Spleen (tissue), 11 donors: ENCODE data around the gene NR2C2AP. TPM values are rescaled to one million over a fixed set of nuclear protein-coding genes. Genes with fewer than 3 reads are reported as not detected.

Experiments used
- DNase-seq: peaks from one replicate; pipeline ENCODE4 v3.0.0-alpha.2; 2020
- H3K27ac ChIP-seq, 8 donors: fragments of 200-600 bp; sonication (generic) in 7 of 8; 1 replicate in 4 of 8; 2 replicates in 4 of 8; pipeline versions ENCODE4 v1.5.0 to v1.8.0; 2016 to 2021; ENCODE audit warnings: inconsistent platforms in 4 of 8, mild to moderate bottlenecking in 4 of 8, moderate library complexity in 1 of 8
- H3K27me3 ChIP-seq, 7 donors: fragments of 200-600 bp; sonication (generic) in 6 of 7; replicated peaks in 1 of 7; 1 replicate in 4 of 7; 2 replicates in 3 of 7; pipeline versions ENCODE4 v1.5.0 to v1.8.0; 2016 to 2021; ENCODE audit warnings: inconsistent platforms in 3 of 7, mild to moderate bottlenecking in 1 of 7
- H3K36me3 ChIP-seq, 6 donors: fragments of 200-600 bp; sonication (generic) in 5 of 6; 1 replicate in 4 of 6; 2 replicates in 2 of 6; pipeline versions ENCODE4 v1.5.0 to v1.8.0; 2016 to 2021; ENCODE audit warnings: inconsistent platforms in 2 of 6
- H3K4me1 ChIP-seq, 6 donors: fragments of 200-600 bp; sonication (generic) in 5 of 6; 1 replicate in 3 of 6; 2 replicates in 3 of 6; pipeline versions ENCODE4 v1.5.0 to v1.8.0; 2016 to 2021; ENCODE audit warnings: inconsistent platforms in 3 of 6
- H3K4me3 ChIP-seq, 8 donors: fragments of 200-600 bp; sonication (generic) in 7 of 8; 1 replicate in 4 of 8; 2 replicates in 4 of 8; pipeline versions ENCODE4 v1.5.0 to v1.8.0; 2016 to 2021; ENCODE audit warnings: inconsistent platforms in 4 of 8, mild to moderate bottlenecking in 4 of 8, moderate library complexity in 2 of 8
- H3K9me3 ChIP-seq, 8 donors: fragments of 200-600 bp; sonication (generic) in 7 of 8; 1 replicate in 4 of 8; 2 replicates in 4 of 8; pipeline versions ENCODE4 v1.5.0 to v1.8.0; 2016 to 2021; ENCODE audit warnings: inconsistent platforms in 4 of 8
- POLR2A ChIP-seq, 3 donors: fragments of 450-650 bp; IDR thresholded peaks; one replicate each; pipeline ENCODE4 v1.5.1; 2017; ENCODE audit warnings: antibody characterized with exemption in 3 of 3, mild to moderate bottlenecking in 1 of 3
- POLR2AphosphoS5 ChIP-seq, 3 donors: sonication (generic); formaldehyde crosslinking; IDR thresholded peaks; one replicate each; pipeline ENCODE4 v1.5.1; 2017; ENCODE audit warnings: antibody characterized with exemption in 3 of 3
- WGBS, 5 donors: extraction: QIAGEN DNeasy Blood & Tissue Kit in 3 of 5; methylation state at CpG; one replicate each; pipeline versions ENCODE4 v1.1.5 to v1.1.7; 2013 to 2018; 5-methylcytosine and 5-hydroxymethylcytosine counted together
- intact Hi-C: fragments of 100-400 bp; cut with DNase I; formaldehyde crosslinking; loops from one replicate; pipeline ENCODE4 v1.15.0; 2023; ENCODE audit warnings: low total_unique reads
- polyA plus RNA-seq, 3 donors: library from polyadenylated mRNA; stranded (reverse); fragments of 200-250 nt; gene quantifications; one replicate each; pipeline ENCODE4 v1.2.1, GENCODE V29; 2013
- total RNA-seq, 7 donors: library from RNA; depleted of rRNA in 3 of 7; stranded (reverse); fragments of >200 nt in 3 of 7; fragmentation: NEBNext Ultra II Directional in 4 of 7; extraction: Animal tissue kit (Norgen Biotek cat#: 25700) in 4 of 7; gene quantifications; one replicate each; pipeline versions ENCODE4 v1.1.0 to v1.2.1, GENCODE V29; 2016 to 2021
- TF ChIP-seq, protein P1 (sequence below), 11 experiments: fragments of 200-600 bp in 7 of 11; fragments of 450-650 bp in 4 of 11; sonication (generic) in 4 of 11; IDR thresholded peaks in 8 of 11; conservative IDR thresholded peaks in 3 of 11; 1 replicate in 7 of 11; 2 replicates in 4 of 11; pipeline versions ENCODE4 v1.4.0 to v1.8.0; 2016 to 2021; ENCODE audit warnings: antibody characterized with exemption in 11 of 11, inconsistent platforms in 4 of 11, mild to moderate bottlenecking in 1 of 11
- donor health status: healthy with polysubstance abuse.
- donor health status: DM: no; HTN: no; CAD: no; lungs with moderate emphysema.
- donor health status: DM: no; HTN: no; CAD: no.
- donor health status: Bipolar disorder and iron deficiency.
- donor health status: healthy.
- donor health status: DM: no; HTN: no; CAD: no.
- donor health status: DM: yes; HTN: yes; CAD: no.

The NR2C2AP gene
- total and polyA plus RNA-seq, 10 donors, result 9.9 to 27.9 (median 14.5) TPM

DNA sequence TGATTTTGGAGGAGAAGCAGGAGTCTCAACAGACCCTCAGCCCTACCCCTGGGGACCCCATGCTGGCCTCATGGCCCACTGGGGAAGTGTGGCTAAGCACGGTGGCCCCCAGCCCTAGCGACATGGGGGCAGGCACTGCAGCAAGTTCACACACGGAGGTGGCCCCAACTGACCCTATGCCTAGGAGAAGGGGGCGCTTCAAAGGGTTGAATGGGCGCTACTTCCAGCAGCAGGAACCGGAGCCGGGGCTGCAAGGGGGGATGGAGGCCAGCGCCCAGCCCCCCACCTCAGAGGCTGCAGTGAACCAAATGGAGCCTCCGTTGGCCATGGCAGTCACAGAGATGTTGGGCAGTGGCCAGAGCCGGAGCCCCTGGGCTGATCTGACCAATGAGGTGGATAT lies 23.4 kb upstream of the NR2C2AP start:
- no peak overlapping the region for H3K27ac ChIP-seq
- intact Hi-C loops, result no loop called here
- WGBS, 5 donors, result 63 to 70% (median 65%) methylated on average over 9 to 10 of the region's 10 CpGs
- peaks cover 0 to 62% (median 4%) of the 10 kb centered on the region in 7 donors for H3K27me3 ChIP-seq
- peaks cover 0 to 14% (median 12%) of the 10 kb centered on the region in 6 donors for H3K4me1 ChIP-seq
- TF ChIP-seq POLR2AphosphoS5 (IDR thresholded peaks at IDR 0.05), result no peak
- TF ChIP-seq, protein P1, sequence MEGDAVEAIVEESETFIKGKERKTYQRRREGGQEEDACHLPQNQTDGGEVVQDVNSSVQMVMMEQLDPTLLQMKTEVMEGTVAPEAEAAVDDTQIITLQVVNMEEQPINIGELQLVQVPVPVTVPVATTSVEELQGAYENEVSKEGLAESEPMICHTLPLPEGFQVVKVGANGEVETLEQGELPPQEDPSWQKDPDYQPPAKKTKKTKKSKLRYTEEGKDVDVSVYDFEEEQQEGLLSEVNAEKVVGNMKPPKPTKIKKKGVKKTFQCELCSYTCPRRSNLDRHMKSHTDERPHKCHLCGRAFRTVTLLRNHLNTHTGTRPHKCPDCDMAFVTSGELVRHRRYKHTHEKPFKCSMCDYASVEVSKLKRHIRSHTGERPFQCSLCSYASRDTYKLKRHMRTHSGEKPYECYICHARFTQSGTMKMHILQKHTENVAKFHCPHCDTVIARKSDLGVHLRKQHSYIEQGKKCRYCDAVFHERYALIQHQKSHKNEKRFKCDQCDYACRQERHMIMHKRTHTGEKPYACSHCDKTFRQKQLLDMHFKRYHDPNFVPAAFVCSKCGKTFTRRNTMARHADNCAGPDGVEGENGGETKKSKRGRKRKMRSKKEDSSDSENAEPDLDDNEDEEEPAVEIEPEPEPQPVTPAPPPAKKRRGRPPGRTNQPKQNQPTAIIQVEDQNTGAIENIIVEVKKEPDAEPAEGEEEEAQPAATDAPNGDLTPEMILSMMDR (IDR thresholded peaks at IDR 0.05 in 8 of 11, conservative IDR thresholded peaks at IDR 0.05 in 3 of 11), result no peak
- no peak for TF ChIP-seq POLR2A (IDR thresholded peaks at IDR 0.05)
- no peaks in the 10 kb centered on the region for H3K36me3 ChIP-seq
- H3K9me3 ChIP-seq, result no peaks in the 10 kb centered on the region
- DNase-seq, result no peak
- no peak overlapping the region for H3K4me3 ChIP-seq

DNA sequence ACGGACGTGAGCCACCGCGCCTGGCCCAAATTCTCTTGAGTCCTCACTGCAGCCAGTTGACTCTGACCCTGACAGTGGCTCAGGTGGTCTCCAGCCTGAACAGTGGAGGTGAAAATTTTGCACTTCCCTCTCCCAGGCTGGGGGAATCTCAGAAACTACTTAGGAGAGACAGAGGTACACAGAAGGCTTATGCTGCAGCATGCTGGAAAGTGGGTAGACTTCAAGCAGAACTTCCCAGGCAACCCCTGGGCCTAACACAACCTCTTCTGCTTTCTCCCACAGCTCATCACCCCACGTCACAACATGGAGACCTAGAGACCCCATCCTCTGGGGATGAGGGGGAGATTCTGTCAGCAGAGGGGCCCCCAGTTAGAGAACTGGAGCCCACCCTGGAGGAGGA lies 23.0 kb upstream of the NR2C2AP start:
- Histone ChIP-seq H3K9me3 (no peaks in the 10 kb centered on the region), H3K4me3 (no peak overlapping the region), H3K4me1 (peaks cover 0 to 14% (median 12%) of the 10 kb centered on the region in 6 donors), H3K27ac (no peak overlapping the region), H3K36me3 (no peaks in the 10 kb centered on the region), H3K27me3 (peaks cover 0 to 67% (median 4%) of the 10 kb centered on the region in 7 donors)
- no peak for DNase-seq
- WGBS, 5 donors, result 81 to 83% (median 81%) methylated on average over 5 of the region's 5 CpGs
- intact Hi-C loops, result no loop called here
- TF ChIP-seq POLR2A (IDR thresholded peaks at IDR 0.05) (no peak), POLR2AphosphoS5 (IDR thresholded peaks at IDR 0.05) (no peak)
- TF ChIP-seq, protein P1 (IDR thresholded peaks at IDR 0.05 in 8 of 11, conservative IDR thresholded peaks at IDR 0.05 in 3 of 11), result no peak

DNA sequence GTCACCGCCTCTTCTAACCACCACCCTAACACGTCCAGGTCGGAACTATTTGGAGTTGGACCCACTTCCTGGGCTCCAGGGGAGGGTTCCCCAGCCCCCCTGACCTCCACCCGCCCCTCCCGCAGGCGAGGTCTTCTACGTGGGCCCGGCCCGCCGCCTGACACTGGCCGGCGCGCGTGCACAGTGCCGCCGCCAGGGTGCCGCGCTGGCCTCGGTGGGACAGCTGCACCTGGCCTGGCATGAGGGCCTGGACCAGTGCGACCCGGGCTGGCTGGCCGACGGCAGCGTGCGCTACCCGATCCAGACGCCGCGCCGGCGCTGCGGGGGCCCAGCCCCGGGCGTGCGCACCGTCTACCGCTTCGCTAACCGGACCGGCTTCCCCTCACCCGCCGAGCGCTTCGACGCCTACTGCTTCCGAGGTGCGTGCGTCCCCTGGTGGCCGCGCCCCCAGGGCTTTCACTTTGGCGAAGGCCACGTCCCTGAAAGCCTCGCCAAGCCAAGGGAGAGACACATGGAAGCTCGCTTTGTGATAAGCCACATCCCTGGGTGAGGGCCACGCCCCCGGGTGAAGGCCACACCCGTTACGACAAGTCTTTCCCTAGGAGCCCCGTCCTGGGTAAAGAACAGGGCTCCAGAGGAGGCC lies 21.8 kb upstream of the NR2C2AP start:
- 2 to 10% (median 3%) methylated on average over 5 to 59 of the region's 59 CpGs for WGBS, 5 donors
- TF ChIP-seq, protein P1 (IDR thresholded peaks at IDR 0.05 in 8 of 11, conservative IDR thresholded peaks at IDR 0.05 in 3 of 11), result peak in 10 of 11 experiments; percentile 52 to 83 (median 76)
- TF ChIP-seq POLR2AphosphoS5 (IDR thresholded peaks at IDR 0.05) (peak; percentile 62 to 78 (median 64)), POLR2A (IDR thresholded peaks at IDR 0.05) (no peak)
- H3K27ac ChIP-seq, result peak overlapping the region in 1 of 8 donors; percentile 26
- H3K27me3 ChIP-seq, result peaks cover 0 to 72% (median 4%) of the 10 kb centered on the region in 7 donors
- H3K4me1 ChIP-seq, result peaks cover 0 to 14% (median 12%) of the 10 kb centered on the region in 6 donors
- H3K9me3 ChIP-seq, result no peaks in the 10 kb centered on the region
- DNase-seq, result peak; percentile 94
- H3K4me3 ChIP-seq, result peak overlapping the region; percentile 19 to 70 (median 44)
- no peaks in the 10 kb centered on the region for H3K36me3 ChIP-seq
- intact Hi-C loops, result no loop called here

DNA sequence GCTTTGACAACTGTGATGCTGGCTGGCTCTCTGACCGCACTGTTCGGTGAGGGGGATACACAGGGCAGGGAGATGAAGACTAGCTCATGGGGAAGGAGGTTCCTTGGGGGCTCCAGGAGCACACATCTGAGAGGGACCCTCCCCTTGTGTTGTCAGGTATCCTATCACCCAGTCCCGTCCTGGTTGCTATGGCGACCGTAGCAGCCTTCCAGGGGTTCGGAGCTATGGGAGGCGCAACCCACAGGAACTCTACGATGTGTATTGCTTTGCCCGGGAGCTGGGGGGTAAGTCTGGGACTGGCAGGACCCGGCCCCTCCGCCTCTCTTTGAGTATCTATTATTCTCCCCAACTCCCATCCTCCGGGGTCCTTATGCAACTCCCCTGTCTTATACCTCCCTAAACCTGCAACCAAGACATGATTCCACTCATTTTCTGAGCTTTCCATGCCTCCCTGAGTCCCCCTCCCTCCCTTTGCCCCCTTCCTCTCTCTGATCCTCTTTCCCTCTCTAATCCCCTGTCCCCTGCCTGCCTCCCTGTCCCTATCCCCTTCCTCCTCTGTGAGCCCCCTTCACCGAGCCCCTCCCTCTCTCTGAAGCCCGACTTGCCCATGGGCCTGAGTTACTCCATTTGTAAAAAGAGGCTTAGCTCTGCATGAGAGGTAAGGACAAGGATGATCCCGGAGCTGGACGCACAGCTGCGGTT lies 21.1 kb upstream of the NR2C2AP start:
- Histone ChIP-seq H3K9me3 (no peaks in the 10 kb centered on the region), H3K36me3 (no peaks in the 10 kb centered on the region), H3K4me1 (peaks cover 0 to 14% (median 12%) of the 10 kb centered on the region in 6 donors), H3K27me3 (peaks cover 0 to 74% (median 4%) of the 10 kb centered on the region in 7 donors), H3K4me3 (peak overlapping the region in 5 of 8 donors; percentile 19 to 70 (median 45)), H3K27ac (no peak overlapping the region)
- intact Hi-C loops, result no loop called here
- DNase-seq, result no peak
- WGBS, 5 donors, result 70 to 76% (median 72%) methylated on average over 15 to 17 of the region's 17 CpGs
- TF ChIP-seq POLR2AphosphoS5 (IDR thresholded peaks at IDR 0.05) (no peak), POLR2A (IDR thresholded peaks at IDR 0.05) (no peak)
- TF ChIP-seq, protein P1 (IDR thresholded peaks at IDR 0.05 in 8 of 11, conservative IDR thresholded peaks at IDR 0.05 in 3 of 11), result no peak
